HepG2 (cell line): ENCODE measurements around the gene PEX13. TPM values are rescaled to one million over a fixed set of nuclear protein-coding genes. Genes with fewer than 3 reads are reported as not detected.

Experiments
- CCDC6 ChIP-seq: sonication (generic); formaldehyde crosslinking; IDR thresholded peaks from 2 replicates; pipeline ENCODE4 v1.8.1; 2022; ENCODE audit warnings: mild to moderate bottlenecking, missing genetic modification reagents, moderate library complexity
- HMG20A ChIP-seq: IDR thresholded peaks from 2 replicates; pipeline ENCODE4 v1.6.1; 2016; ENCODE audit warnings: borderline replicate concordance
- MED13 ChIP-seq: sonication (generic); formaldehyde crosslinking; IDR thresholded peaks from 2 replicates; pipeline ENCODE4 v1.5.0; 2020; ENCODE audit warnings: missing genetic modification reagents
- NFKBIZ ChIP-seq: IDR thresholded peaks from 2 replicates; pipeline ENCODE4 v1.6.1; 2018; ENCODE audit warnings: missing genetic modification reagents, missing compliant biosample characterization
- ONECUT2 ChIP-seq: sonication (generic); formaldehyde crosslinking; IDR thresholded peaks from 2 replicates; pipeline ENCODE4 v1.4.0; 2020; ENCODE audit warnings: missing genetic modification reagents
- PHF5A ChIP-seq: IDR thresholded peaks from one replicate; pipeline ENCODE4 v1.6.1; 2018; ENCODE audit warnings: low read depth, missing genetic modification reagents; ENCODE audit not compliant: unreplicated experiment
- POLR2AphosphoS2 ChIP-seq: IDR thresholded peaks from 2 replicates; pipeline ENCODE4 v1.6.1; 2011; ENCODE audit warnings: low read depth, low read length, improper control_type of control experiment
- RFXANK ChIP-seq: IDR thresholded peaks from 2 replicates; pipeline ENCODE4 v1.6.1; 2016
- RFXAP ChIP-seq: sonication (generic); formaldehyde crosslinking; IDR thresholded peaks from 2 replicates; pipeline ENCODE4 v1.4.0; 2020; ENCODE audit warnings: missing genetic modification reagents, borderline replicate concordance
- SIN3A ChIP-seq: IDR thresholded peaks from 2 replicates; pipeline ENCODE4 v1.6.1; 2011; ENCODE audit warnings: low read depth, mild to moderate bottlenecking, control low read depth, low read length, borderline replicate concordance
- SP4 ChIP-seq: sonication (generic); formaldehyde crosslinking; IDR thresholded peaks from 2 replicates; pipeline ENCODE4 v1.8.1; 2023; ENCODE audit warnings: mild to moderate bottlenecking, missing genetic modification reagents
- SUZ12 ChIP-seq: fragments of 150-350 bp; IDR thresholded peaks from 2 replicates; pipeline ENCODE4 v1.6.1; 2014; ENCODE audit warnings: low read depth, low read length
- ZNF446 ChIP-seq: sonication (generic); formaldehyde crosslinking; IDR thresholded peaks from 2 replicates; pipeline ENCODE4 v1.5.0; 2020; ENCODE audit warnings: mild to moderate bottlenecking, missing genetic modification reagents
- ZNF547 ChIP-seq: sonication (generic); formaldehyde crosslinking; IDR thresholded peaks from 2 replicates; pipeline ENCODE4 v1.5.1; 2020; ENCODE audit warnings: mild to moderate bottlenecking, missing genetic modification reagents
- ZNF747 ChIP-seq: sonication (generic); formaldehyde crosslinking; IDR thresholded peaks from 2 replicates; pipeline ENCODE4 v1.8.1; 2023; ENCODE audit warnings: missing genetic modification reagents, mild to moderate bottlenecking, borderline replicate concordance
- ZNF784 ChIP-seq: sonication (generic); formaldehyde crosslinking; IDR thresholded peaks from 2 replicates; pipeline ENCODE4 v1.5.1; 2020; ENCODE audit warnings: missing genetic modification reagents, mild to moderate bottlenecking, borderline replicate concordance
- polyA plus RNA-seq, 8 experiments: library from polyadenylated mRNA; depleted of rRNA in 3 of 8; stranded (reverse) in 7 of 8; unstranded in 1 of 8; fragments of >200 nt; fragmentation: Illumina TruSeq in 4 of 8; extraction: Trizol in 4 of 8; gene quantifications; 2 replicates each; pipeline versions ENCODE4 v1.2.1 to v1.2.3, GENCODE V29; 2011 to 2016; ENCODE audit warnings: low read depth in 4 of 8, missing spikeins in 1 of 8, mixed read lengths in 1 of 8; ENCODE audit not compliant: insufficient read depth in 1 of 8
- total RNA-seq, 5 experiments: library from RNA; depleted of rRNA; stranded (reverse); fragments of >200 nt; fragmentation: Illumina TruSeq; extraction: Trizol; gene quantifications; 2 replicates each; pipeline ENCODE4 v1.2.3, GENCODE V29; 2016; ENCODE audit warnings: low read depth in 1 of 5
- TF ChIP-seq, protein P1 (sequence below), 2 experiments: fragments of 450-650 bp in 1 of 2; sonication (generic) in 1 of 2; formaldehyde crosslinking in 1 of 2; IDR thresholded peaks; 2 replicates each; pipeline versions ENCODE4 v1.6.1 to v1.8.0; 2016 to 2022; ENCODE audit warnings: antibody characterized with exemption in 1 of 2, mild to moderate bottlenecking in 1 of 2, missing genetic modification reagents in 1 of 2
- TF ChIP-seq, protein P2 (sequence below): sonication (generic); formaldehyde crosslinking; IDR thresholded peaks from 2 replicates; pipeline ENCODE4 v1.5.0; 2020; ENCODE audit warnings: mild to moderate bottlenecking, missing genetic modification reagents, moderate library complexity

The PEX13 gene
- total and polyA plus RNA-seq, 2 of the 13 experiments (the other 11 are each of a cell fraction or from before 2014, with no cell fraction given): 47.9 to 75.9 TPM

- TF ChIP-seq NFKBIZ (CRISPR knock-in tag) (peak; percentile 95), PHF5A (peak; percentile 84), ZNF747 (peak; percentile 82; the same call in 1 of the 2 replicates), ZNF547 (peak; percentile 65), SP4 (CRISPR knock-in tag) (0 out of 2 replicates have a peak, but pooled peaks have one; percentile 44), CCDC6 (peak; percentile 94; the same call in 1 of the 2 replicates), ONECUT2 (peak; percentile 82), ZNF784 (CRISPR knock-in tag) (peak; percentile 84; the same call in 1 of the 2 replicates), POLR2AphosphoS2 (peak; percentile 86), MED13 (CRISPR knock-in tag) (0 out of 2 replicates have a peak, but pooled peaks have one; percentile 90), HMG20A (CRISPR knock-in tag) (no peak; the same call in 1 of the 2 replicates), SUZ12 (no peak), ZNF446 (CRISPR knock-in tag) (peak; percentile 85; the same call in 1 of the 2 replicates), RFXAP (peak; percentile 87), SIN3A (peak; percentile 82), RFXANK (CRISPR knock-in tag) (no peak)
- TF ChIP-seq, protein P1, sequence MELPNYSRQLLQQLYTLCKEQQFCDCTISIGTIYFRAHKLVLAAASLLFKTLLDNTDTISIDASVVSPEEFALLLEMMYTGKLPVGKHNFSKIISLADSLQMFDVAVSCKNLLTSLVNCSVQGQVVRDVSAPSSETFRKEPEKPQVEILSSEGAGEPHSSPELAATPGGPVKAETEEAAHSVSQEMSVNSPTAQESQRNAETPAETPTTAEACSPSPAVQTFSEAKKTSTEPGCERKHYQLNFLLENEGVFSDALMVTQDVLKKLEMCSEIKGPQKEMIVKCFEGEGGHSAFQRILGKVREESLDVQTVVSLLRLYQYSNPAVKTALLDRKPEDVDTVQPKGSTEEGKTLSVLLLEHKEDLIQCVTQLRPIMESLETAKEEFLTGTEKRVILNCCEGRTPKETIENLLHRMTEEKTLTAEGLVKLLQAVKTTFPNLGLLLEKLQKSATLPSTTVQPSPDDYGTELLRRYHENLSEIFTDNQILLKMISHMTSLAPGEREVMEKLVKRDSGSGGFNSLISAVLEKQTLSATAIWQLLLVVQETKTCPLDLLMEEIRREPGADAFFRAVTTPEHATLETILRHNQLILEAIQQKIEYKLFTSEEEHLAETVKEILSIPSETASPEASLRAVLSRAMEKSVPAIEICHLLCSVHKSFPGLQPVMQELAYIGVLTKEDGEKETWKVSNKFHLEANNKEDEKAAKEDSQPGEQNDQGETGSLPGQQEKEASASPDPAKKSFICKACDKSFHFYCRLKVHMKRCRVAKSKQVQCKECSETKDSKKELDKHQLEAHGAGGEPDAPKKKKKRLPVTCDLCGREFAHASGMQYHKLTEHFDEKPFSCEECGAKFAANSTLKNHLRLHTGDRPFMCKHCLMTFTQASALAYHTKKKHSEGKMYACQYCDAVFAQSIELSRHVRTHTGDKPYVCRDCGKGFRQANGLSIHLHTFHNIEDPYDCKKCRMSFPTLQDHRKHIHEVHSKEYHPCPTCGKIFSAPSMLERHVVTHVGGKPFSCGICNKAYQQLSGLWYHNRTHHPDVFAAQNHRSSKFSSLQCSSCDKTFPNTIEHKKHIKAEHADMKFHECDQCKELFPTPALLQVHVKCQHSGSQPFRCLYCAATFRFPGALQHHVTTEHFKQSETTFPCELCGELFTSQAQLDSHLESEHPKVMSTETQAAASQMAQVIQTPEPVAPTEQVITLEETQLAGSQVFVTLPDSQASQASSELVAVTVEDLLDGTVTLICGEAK (IDR thresholded peaks at IDR 0.05): no peak
- TF ChIP-seq, protein P1 (CRISPR knock-in tag; IDR thresholded peaks at IDR 0.05): peak; percentile 73
- TF ChIP-seq, protein P2, sequence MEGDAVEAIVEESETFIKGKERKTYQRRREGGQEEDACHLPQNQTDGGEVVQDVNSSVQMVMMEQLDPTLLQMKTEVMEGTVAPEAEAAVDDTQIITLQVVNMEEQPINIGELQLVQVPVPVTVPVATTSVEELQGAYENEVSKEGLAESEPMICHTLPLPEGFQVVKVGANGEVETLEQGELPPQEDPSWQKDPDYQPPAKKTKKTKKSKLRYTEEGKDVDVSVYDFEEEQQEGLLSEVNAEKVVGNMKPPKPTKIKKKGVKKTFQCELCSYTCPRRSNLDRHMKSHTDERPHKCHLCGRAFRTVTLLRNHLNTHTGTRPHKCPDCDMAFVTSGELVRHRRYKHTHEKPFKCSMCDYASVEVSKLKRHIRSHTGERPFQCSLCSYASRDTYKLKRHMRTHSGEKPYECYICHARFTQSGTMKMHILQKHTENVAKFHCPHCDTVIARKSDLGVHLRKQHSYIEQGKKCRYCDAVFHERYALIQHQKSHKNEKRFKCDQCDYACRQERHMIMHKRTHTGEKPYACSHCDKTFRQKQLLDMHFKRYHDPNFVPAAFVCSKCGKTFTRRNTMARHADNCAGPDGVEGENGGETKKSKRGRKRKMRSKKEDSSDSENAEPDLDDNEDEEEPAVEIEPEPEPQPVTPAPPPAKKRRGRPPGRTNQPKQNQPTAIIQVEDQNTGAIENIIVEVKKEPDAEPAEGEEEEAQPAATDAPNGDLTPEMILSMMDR (CRISPR knock-in tag): no peak
Observed at GRCh38 chr2:61017556-61018317, at the start of gene PEX13, which contains the start of gene PUS10 (continued).
